ENCODE data around the gene GPC3. TPM values are rescaled to one million over a fixed set of nuclear protein-coding genes. Genes with fewer than 3 reads are reported as not detected.

The GPC3 gene
- total and polyA plus RNA-seq, 2 donors (not counting 3 experiments of a cell fraction or from before 2014, with no cell fraction given) = not detected

DNA sequence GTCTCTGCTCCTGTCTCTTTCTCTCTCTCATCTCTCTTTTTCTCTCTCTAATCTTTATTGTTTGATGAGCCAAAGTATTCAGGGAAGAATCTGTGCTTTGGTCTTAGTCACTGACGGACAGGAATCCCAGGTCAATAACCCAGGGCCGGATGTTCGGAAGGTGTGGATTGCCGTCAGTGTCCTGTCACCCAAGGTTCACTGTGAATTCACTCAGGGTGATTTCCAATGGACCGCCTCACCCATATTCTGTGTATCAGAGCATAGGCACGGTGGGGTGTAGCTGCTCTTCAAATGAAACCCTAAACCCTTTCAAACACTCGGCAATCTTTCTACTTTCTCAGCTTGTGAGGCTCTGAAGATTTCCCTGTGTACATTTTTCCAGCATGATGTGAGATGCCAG, 425.5 kb downstream of the GPC3 start:
- FAIRE-seq (no peak), DNase-seq (ENCODE audit: low read depth, low spot score) (no peak)
- Histone ChIP-seq H3K4me3 (replicated peaks in 1 of 3; ENCODE audit: insufficient read depth in 1 of 3, low read depth in 1 of 3, low read length in 3 of 3) (no peak overlapping the region), H3K27ac (ENCODE audit: insufficient read depth, low read depth, low read length) (no peak overlapping the region), H3K9ac (replicated peaks; ENCODE audit: extremely low read depth, insufficient read depth, low read length) (no peak overlapping the region), H3K9me3 (replicated peaks; ENCODE audit: control insufficient read depth, insufficient read depth, low read length) (no peaks in the 10 kb centered on the region), H3K79me2 (ENCODE audit: control insufficient read depth, insufficient read depth, low read length) (no peaks in the 10 kb centered on the region), H4K20me1 (replicated peaks; ENCODE audit: control insufficient read depth, extremely low read depth, insufficient read depth, low read length) (no peaks in the 10 kb centered on the region), H3K36me3 (ENCODE audit: control insufficient read depth in 2 of 2, extremely low read depth in 1 of 2, insufficient read depth in 2 of 2, low read length in 2 of 2) (no peaks in the 10 kb centered on the region), H3K9me1 (replicated peaks; ENCODE audit: control insufficient read depth, extremely low read depth, insufficient read depth, low read length) (no peaks in the 10 kb centered on the region), H2AFZ (ENCODE audit: low read depth, low read length) (no peak overlapping the region), H3K4me1 (ENCODE audit: control insufficient read depth, extremely low read depth, insufficient read depth, low read length) (no peaks in the 10 kb centered on the region), H3K27me3 (ENCODE audit: control insufficient read depth in 2 of 2, insufficient read depth in 2 of 2, low read length in 2 of 2) (no peaks in the 10 kb centered on the region), H3K4me2 (ENCODE audit: insufficient read depth, low read length) (no peak overlapping the region)
- CTCF ChIA-PET = no interaction called here
- TF ChIP-seq MYC (IDR thresholded peaks at IDR 0.05; ENCODE audit: low read depth, low read length) = no peak
- TF ChIP-seq GATA2 (IDR thresholded peaks at IDR 0.05; ENCODE audit: insufficient read depth, insufficient read length, low read depth, low read length) = no peak
- no peak for TF ChIP-seq POLR2A (IDR thresholded peaks at IDR 0.05; ENCODE audit: low read depth, low read length)
- no peak for TF ChIP-seq POLR2AphosphoS5 (IDR thresholded peaks at IDR 0.05; ENCODE audit: insufficient read depth, low read depth, low read length)
- no peak for TF ChIP-seq EZH2 (IDR thresholded peaks at IDR 0.05; ENCODE audit: borderline replicate concordance, low read depth, low read length, severe bottlenecking)
- TF ChIP-seq, protein P1, sequence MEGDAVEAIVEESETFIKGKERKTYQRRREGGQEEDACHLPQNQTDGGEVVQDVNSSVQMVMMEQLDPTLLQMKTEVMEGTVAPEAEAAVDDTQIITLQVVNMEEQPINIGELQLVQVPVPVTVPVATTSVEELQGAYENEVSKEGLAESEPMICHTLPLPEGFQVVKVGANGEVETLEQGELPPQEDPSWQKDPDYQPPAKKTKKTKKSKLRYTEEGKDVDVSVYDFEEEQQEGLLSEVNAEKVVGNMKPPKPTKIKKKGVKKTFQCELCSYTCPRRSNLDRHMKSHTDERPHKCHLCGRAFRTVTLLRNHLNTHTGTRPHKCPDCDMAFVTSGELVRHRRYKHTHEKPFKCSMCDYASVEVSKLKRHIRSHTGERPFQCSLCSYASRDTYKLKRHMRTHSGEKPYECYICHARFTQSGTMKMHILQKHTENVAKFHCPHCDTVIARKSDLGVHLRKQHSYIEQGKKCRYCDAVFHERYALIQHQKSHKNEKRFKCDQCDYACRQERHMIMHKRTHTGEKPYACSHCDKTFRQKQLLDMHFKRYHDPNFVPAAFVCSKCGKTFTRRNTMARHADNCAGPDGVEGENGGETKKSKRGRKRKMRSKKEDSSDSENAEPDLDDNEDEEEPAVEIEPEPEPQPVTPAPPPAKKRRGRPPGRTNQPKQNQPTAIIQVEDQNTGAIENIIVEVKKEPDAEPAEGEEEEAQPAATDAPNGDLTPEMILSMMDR (IDR thresholded peaks at IDR 0.05; ENCODE audit: extremely low read depth in 1 of 2, insufficient read depth in 1 of 2, low read depth in 1 of 2, low read length in 2 of 2) = no peak
- TF ChIP-seq, protein P2, sequence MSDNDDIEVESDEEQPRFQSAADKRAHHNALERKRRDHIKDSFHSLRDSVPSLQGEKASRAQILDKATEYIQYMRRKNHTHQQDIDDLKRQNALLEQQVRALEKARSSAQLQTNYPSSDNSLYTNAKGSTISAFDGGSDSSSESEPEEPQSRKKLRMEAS (IDR thresholded peaks at IDR 0.05; ENCODE audit: insufficient read depth, insufficient read length) = no peak
- TF ChIP-seq FOS (IDR thresholded peaks at IDR 0.05; ENCODE audit: borderline replicate concordance, insufficient read depth, low read length) = no peak
- no peak for TF ChIP-seq JUN (IDR thresholded peaks at IDR 0.05; ENCODE audit: borderline replicate concordance, insufficient read depth, insufficient read length, low read depth)
- POLR2A ChIA-PET = no interaction called here
- dilution Hi-C loops (cut with MboI; ENCODE audit: extremely low pct_ligation_motif_present, low sequenced_read_pairs) = no loop called here
- intact Hi-C loops (cut with micrococcal nuclease) = no loop called here
- no TSS peak for BruUV-seq (replicated peaks)
